Epithelial cell of esophagus (primary cell): ENCODE results near the gene RACGAP1.
A peak's percentile ranks its signal among the peaks of the same experiment; 100 is the strongest.

Source experiments
- DNase-seq: peaks from one replicate; pipeline ENCODE4 v3.0.0; 2010; ENCODE audit warnings: low read depth
- H3K4me3 ChIP-seq: 2 replicates; pipeline ENCODE4 v1.5.1; 2011; ENCODE audit warnings: mild to moderate bottlenecking, low read length, control low read depth
- CTCF ChIP-seq: IDR thresholded peaks from 2 replicates; pipeline ENCODE4 v1.5.1; 2011; ENCODE audit warnings: low read depth, mild to moderate bottlenecking, low read length, control low read depth, inconsistent platforms; ENCODE audit not compliant: insufficient read depth; ENCODE audit errors: missing control alignments

The RACGAP1 gene

GRCh38 chr12:50069069-50069468, 43.8 kb upstream of the RACGAP1 start:
- no peak for DNase-seq
- no peak overlapping the region for H3K4me3 ChIP-seq
- no peak for TF ChIP-seq CTCF

- H3K4me3 ChIP-seq, result no peak overlapping the region
- DNase-seq, result peak; percentile 33
- TF ChIP-seq CTCF, result no peak
Measured at GRCh38 chr12:50066402-50066801, 41.1 kb upstream of the RACGAP1 start.

- no peak for DNase-seq
- no peak overlapping the region for H3K4me3 ChIP-seq
- TF ChIP-seq CTCF, result no peak
Measured at GRCh38 chr12:50065726-50066310, 40.5 kb upstream of the RACGAP1 start.

- TF ChIP-seq CTCF, result no peak
- no peak overlapping the region for H3K4me3 ChIP-seq
- DNase-seq, result no peak
Measured at GRCh38 chr12:50062728-50063460, 37.6 kb upstream of the RACGAP1 start.

- no peak overlapping the region for H3K4me3 ChIP-seq
- no peak for TF ChIP-seq CTCF
- no peak for DNase-seq
Measured at GRCh38 chr12:50061946-50062686, 36.8 kb upstream of the RACGAP1 start.

- H3K4me3 ChIP-seq, result no peak overlapping the region
- TF ChIP-seq CTCF, result no peak
- no peak for DNase-seq
Measured at GRCh38 chr12:50061171-50061570, 35.9 kb upstream of the RACGAP1 start.
